ENCODE measurements around the gene RBBP6. TPM values are rescaled to one million over a fixed set of nuclear protein-coding genes. Genes with fewer than 3 reads are reported as not detected.

RBBP6 gene
- total RNA-seq, 3 donors from 2014 or later (not counting 1 experiment from before 2014, with no cell fraction given): 155 to 219 (median 173) TPM

- no peak for DNase-seq
Observed at GRCh38 chr16:24511174-24511573, 28.2 kb upstream of the RBBP6 start.

DNA sequence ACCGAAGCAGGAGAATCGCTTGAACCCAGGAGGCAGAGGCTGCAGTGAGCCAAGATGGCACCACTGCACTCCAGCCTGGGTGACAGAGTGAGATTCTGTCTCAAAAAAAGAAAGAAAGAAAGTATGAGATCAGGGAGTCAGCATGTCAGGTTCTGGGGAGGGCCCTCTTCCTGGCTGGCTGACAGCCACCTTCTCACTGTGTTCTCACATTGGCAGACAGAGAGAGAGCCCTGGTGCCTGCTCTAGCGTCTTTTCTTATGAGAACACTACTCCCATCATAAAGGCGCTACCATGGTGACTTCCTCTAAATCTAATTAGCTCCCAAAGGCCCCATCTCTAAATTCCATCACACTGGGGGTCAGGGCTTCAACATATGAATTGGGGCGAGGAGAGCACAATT, 27.6 kb upstream of the RBBP6 start:
- DNase-seq (no peak), ATAC-seq (no peak)
- TF ChIP-seq CTCF (IDR thresholded peaks at IDR 0.05): no peak
- H3K9me3 Mint-ChIP-seq: no peaks in the 10 kb centered on the region
- no peaks in the 10 kb centered on the region for H3K36me3 ChIP-seq (ENCODE audit: control insufficient read depth, insufficient read depth, low read length)
- no peak overlapping the region for H3K27ac Mint-ChIP-seq
- H3K27ac ChIP-seq (ENCODE audit: low read length): no peak overlapping the region
- H3K4me1 ChIP-seq (ENCODE audit: control insufficient read depth, insufficient read depth, low read length): peaks cover under 1% of the 10 kb centered on the region
- no peak overlapping the region for H3K4me3 Mint-ChIP-seq
- intact Hi-C loops (cut with micrococcal nuclease): no loop called here
- H3K4me1 Mint-ChIP-seq: peaks cover 1% of the 10 kb centered on the region in 2 donors
- H3K9me3 ChIP-seq (ENCODE audit: control insufficient read depth, insufficient read depth, low read length): no peaks in the 10 kb centered on the region
- H3K27me3 ChIP-seq (ENCODE audit: control insufficient read depth, insufficient read depth, low read length): no peaks in the 10 kb centered on the region
- H3K36me3 Mint-ChIP-seq: no peaks in the 10 kb centered on the region
- WGBS (ENCODE audit: insufficient coverage): 84% methylated on average over 5 of the region's 5 CpGs
- peaks cover 1 to 10% of the 10 kb centered on the region in 2 donors for H3K27me3 Mint-ChIP-seq (ENCODE audit: low read depth in 2 of 2)
- H3K4me3 ChIP-seq (ENCODE audit: low read length): no peak overlapping the region

More at GRCh38 chr16:24511174-24511573, 28.2 kb upstream of the RBBP6 start:
- H3K36me3 ChIP-seq (ENCODE audit: control insufficient read depth, insufficient read depth, low read length): no peaks in the 10 kb centered on the region
- intact Hi-C loops (cut with micrococcal nuclease): no loop called here
- H3K36me3 Mint-ChIP-seq: no peaks in the 10 kb centered on the region
- no peak overlapping the region for H3K27ac Mint-ChIP-seq
- WGBS (ENCODE audit: insufficient coverage): 80% methylated on average over 1 of the region's 1 CpG
- no peak overlapping the region for H3K27ac ChIP-seq (ENCODE audit: low read length)
- H3K4me1 Mint-ChIP-seq: no peaks in the 10 kb centered on the region
- H3K9me3 ChIP-seq (ENCODE audit: control insufficient read depth, insufficient read depth, low read length): no peaks in the 10 kb centered on the region
- H3K4me3 ChIP-seq (ENCODE audit: low read length): no peak overlapping the region
- H3K4me1 ChIP-seq (ENCODE audit: control insufficient read depth, insufficient read depth, low read length): no peaks in the 10 kb centered on the region
- no peaks in the 10 kb centered on the region for H3K9me3 Mint-ChIP-seq
- no peaks in the 10 kb centered on the region for H3K27me3 ChIP-seq (ENCODE audit: control insufficient read depth, insufficient read depth, low read length)
- no peak for TF ChIP-seq CTCF (IDR thresholded peaks at IDR 0.05)
- no peak overlapping the region for H3K4me3 Mint-ChIP-seq
- ATAC-seq: no peak
- peaks cover 0 to 8% of the 10 kb centered on the region in 2 donors for H3K27me3 Mint-ChIP-seq (ENCODE audit: low read depth in 2 of 2)

DNA sequence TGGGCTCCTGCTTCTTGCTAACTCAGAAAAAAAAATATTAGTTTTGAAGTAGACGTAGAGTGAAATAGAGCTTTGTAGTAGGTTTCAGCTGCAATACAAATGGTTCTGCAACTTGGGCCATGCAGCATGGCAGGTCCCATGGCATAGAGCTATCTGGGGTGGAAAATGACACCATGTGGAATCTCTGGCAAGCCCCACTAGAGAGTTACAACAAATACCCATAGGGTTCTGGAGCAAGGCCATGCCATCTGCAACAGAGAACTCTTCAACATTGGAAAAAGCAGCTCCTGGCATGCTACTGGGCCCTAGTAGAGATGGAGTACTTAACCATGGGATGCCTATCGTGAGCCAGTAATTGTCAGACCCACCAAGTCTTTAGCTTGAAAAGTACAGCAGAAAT, 25.3 kb upstream of the RBBP6 start:
- Histone ChIP-seq H3K4me1 (ENCODE audit: control insufficient read depth, insufficient read depth, low read length) (peaks cover 3% of the 10 kb centered on the region), H3K27ac (ENCODE audit: low read length) (no peak overlapping the region), H3K27me3 (ENCODE audit: control insufficient read depth, insufficient read depth, low read length) (no peaks in the 10 kb centered on the region), H3K36me3 (ENCODE audit: control insufficient read depth, insufficient read depth, low read length) (no peaks in the 10 kb centered on the region), H3K4me3 (ENCODE audit: low read length) (no peak overlapping the region), H3K9me3 (ENCODE audit: control insufficient read depth, insufficient read depth, low read length) (no peaks in the 10 kb centered on the region)
- Mint-ChIP-seq H3K36me3 (no peaks in the 10 kb centered on the region), H3K4me1 (peaks cover 7% of the 10 kb centered on the region in 2 donors), H3K27me3 (ENCODE audit: low read depth in 2 of 2) (peaks cover 5 to 7% of the 10 kb centered on the region in 2 donors), H3K27ac (no peak overlapping the region), H3K4me3 (no peak overlapping the region), H3K9me3 (no peaks in the 10 kb centered on the region)
- WGBS (ENCODE audit: insufficient coverage): 80% methylated on average over 2 of the region's 2 CpGs
- no peak for DNase-seq
- intact Hi-C loops (cut with micrococcal nuclease): no loop called here
- no peak for ATAC-seq
- TF ChIP-seq CTCF (IDR thresholded peaks at IDR 0.05): no peak

GRCh38 chr16:24515186-24515585, 24.2 kb upstream of the RBBP6 start:
- Mint-ChIP-seq H3K27me3 (ENCODE audit: low read depth in 2 of 2) (peaks cover 5 to 7% of the 10 kb centered on the region in 2 donors), H3K4me1 (peaks cover 7% of the 10 kb centered on the region in 2 donors), H3K4me3 (no peak overlapping the region), H3K9me3 (no peaks in the 10 kb centered on the region), H3K36me3 (no peaks in the 10 kb centered on the region), H3K27ac (no peak overlapping the region)
- DNase-seq (no peak), ATAC-seq (no peak)
- no peak overlapping the region for H3K4me3 ChIP-seq (ENCODE audit: low read length)
- H3K9me3 ChIP-seq (ENCODE audit: control insufficient read depth, insufficient read depth, low read length): no peaks in the 10 kb centered on the region
- WGBS (ENCODE audit: insufficient coverage): 90% methylated on average over 5 of the region's 5 CpGs
- intact Hi-C loops (cut with micrococcal nuclease): no loop called here
- H3K27me3 ChIP-seq (ENCODE audit: control insufficient read depth, insufficient read depth, low read length): no peaks in the 10 kb centered on the region
- H3K36me3 ChIP-seq (ENCODE audit: control insufficient read depth, insufficient read depth, low read length): no peaks in the 10 kb centered on the region
- TF ChIP-seq CTCF (IDR thresholded peaks at IDR 0.05): no peak
- peaks cover 3% of the 10 kb centered on the region for H3K4me1 ChIP-seq (ENCODE audit: control insufficient read depth, insufficient read depth, low read length)
- no peak overlapping the region for H3K27ac ChIP-seq (ENCODE audit: low read length)
